HepG2 (cell line): Measurements from ENCODE around the gene METAP1.
"Not testable (repeated sequence)": the region's sequence is repeated elsewhere in the genome, so short reads cannot be mapped to it uniquely, and the experiment has no call there.

Source experiments
- BCL6 ChIP-seq: IDR thresholded peaks from 2 replicates; pipeline ENCODE4 v1.6.1; 2016; ENCODE audit warnings: missing genetic modification reagents, missing compliant biosample characterization
- CTCF ChIP-seq: sonication (generic); formaldehyde crosslinking; IDR thresholded peaks from 2 replicates; pipeline ENCODE4 v1.5.0; 2020; ENCODE audit warnings: mild to moderate bottlenecking, missing genetic modification reagents, moderate library complexity
- DRAP1 ChIP-seq: IDR thresholded peaks from 2 replicates; pipeline ENCODE4 v1.6.1; 2016; ENCODE audit warnings: missing genetic modification reagents, missing compliant biosample characterization
- GZF1 ChIP-seq: sonication (generic); formaldehyde crosslinking; IDR thresholded peaks from 2 replicates; pipeline ENCODE4 v1.5.1; 2020; ENCODE audit warnings: mild to moderate bottlenecking, missing genetic modification reagents
- NCOR1 ChIP-seq: fragments of 200-600 bp; sonication (generic); IDR thresholded peaks from 2 replicates; pipeline ENCODE4 v1.7.0; 2017; ENCODE audit warnings: antibody characterized with exemption, low read length, borderline replicate concordance
- POLR2AphosphoS5 ChIP-seq: IDR thresholded peaks from 2 replicates; pipeline ENCODE4 v1.6.1; 2012; ENCODE audit warnings: low read depth, low read length
- RERE ChIP-seq: IDR thresholded peaks from 2 replicates; pipeline ENCODE4 v1.6.1; 2016; ENCODE audit warnings: low read depth, missing genetic modification reagents, missing compliant biosample characterization
- RFX5 ChIP-seq: IDR thresholded peaks from 2 replicates; pipeline ENCODE4 v1.6.1; 2011; ENCODE audit warnings: low read depth, low read length, improper control_type of control experiment
- SALL1 ChIP-seq: sonication (generic); formaldehyde crosslinking; IDR thresholded peaks from 2 replicates; pipeline ENCODE4 v1.8.0; 2022; ENCODE audit warnings: mild to moderate bottlenecking, missing genetic modification reagents
- SP1 ChIP-seq, 2 experiments: fragments of 450-650 bp in 1 of 2; sonication (generic) in 1 of 2; formaldehyde crosslinking in 1 of 2; IDR thresholded peaks; 2 replicates each; pipeline versions ENCODE4 v1.4.0 to v1.6.1; 2016 to 2020; ENCODE audit warnings: missing genetic modification reagents in 1 of 2
- TAF1 ChIP-seq: sonication (generic); formaldehyde crosslinking; IDR thresholded peaks from 2 replicates; pipeline ENCODE4 v1.4.0; 2020; ENCODE audit warnings: missing genetic modification reagents
- TEAD3 ChIP-seq: optimal IDR thresholded peaks from 2 replicates; pipeline ENCODE3; 2016; ENCODE audit warnings: borderline replicate concordance
- ZNF639 ChIP-seq: conservative IDR thresholded peaks from 2 replicates; pipeline ENCODE4 v1.6.1; 2018; ENCODE audit warnings: missing genetic modification reagents

- not testable (repeated sequence) for TF ChIP-seq CTCF (CRISPR knock-in tag); DRAP1 (CRISPR knock-in tag); RERE (CRISPR knock-in tag); TEAD3 (CRISPR knock-in tag); RFX5; ZNF639 (CRISPR knock-in tag); BCL6 (CRISPR knock-in tag); SALL1; GZF1 (CRISPR knock-in tag); TAF1; POLR2AphosphoS5; NCOR1; SP1 (IDR thresholded peaks at IDR 0.05); SP1 (CRISPR knock-in tag; IDR thresholded peaks at IDR 0.05)
These were observed 28.3 kb downstream of the METAP1 start for GRCh38 chr4:99023800-99024251.
